Jurkat, Clone E6-1 (cell line): ENCODE results near the gene TMTC4. TPM values are rescaled to one million over a fixed set of nuclear protein-coding genes. Genes with fewer than 3 reads are reported as not detected.
"Not testable (repeated sequence)": the region's sequence is repeated elsewhere in the genome, so short reads cannot be mapped to it uniquely, and the experiment has no call there.

Experiments
- DNase-seq: peaks from one replicate; pipeline ENCODE4 v3.0.0-alpha.2; 2011; ENCODE audit warnings: low read depth, low spot score
- H3K4me3 ChIP-seq: 2 replicates; pipeline ENCODE4 v1.5.1; 2011; ENCODE audit warnings: mild to moderate bottlenecking, low read length, control low read depth, moderate library complexity
- polyA plus RNA-seq: library from polyadenylated mRNA; unstranded; fragments of >200 nt; gene quantifications from one replicate; pipeline ENCODE4 v1.2.1, GENCODE V29; 2012; ENCODE audit warnings: missing spikeins; ENCODE audit not compliant: insufficient read length, insufficient read depth

The TMTC4 gene, protein sequence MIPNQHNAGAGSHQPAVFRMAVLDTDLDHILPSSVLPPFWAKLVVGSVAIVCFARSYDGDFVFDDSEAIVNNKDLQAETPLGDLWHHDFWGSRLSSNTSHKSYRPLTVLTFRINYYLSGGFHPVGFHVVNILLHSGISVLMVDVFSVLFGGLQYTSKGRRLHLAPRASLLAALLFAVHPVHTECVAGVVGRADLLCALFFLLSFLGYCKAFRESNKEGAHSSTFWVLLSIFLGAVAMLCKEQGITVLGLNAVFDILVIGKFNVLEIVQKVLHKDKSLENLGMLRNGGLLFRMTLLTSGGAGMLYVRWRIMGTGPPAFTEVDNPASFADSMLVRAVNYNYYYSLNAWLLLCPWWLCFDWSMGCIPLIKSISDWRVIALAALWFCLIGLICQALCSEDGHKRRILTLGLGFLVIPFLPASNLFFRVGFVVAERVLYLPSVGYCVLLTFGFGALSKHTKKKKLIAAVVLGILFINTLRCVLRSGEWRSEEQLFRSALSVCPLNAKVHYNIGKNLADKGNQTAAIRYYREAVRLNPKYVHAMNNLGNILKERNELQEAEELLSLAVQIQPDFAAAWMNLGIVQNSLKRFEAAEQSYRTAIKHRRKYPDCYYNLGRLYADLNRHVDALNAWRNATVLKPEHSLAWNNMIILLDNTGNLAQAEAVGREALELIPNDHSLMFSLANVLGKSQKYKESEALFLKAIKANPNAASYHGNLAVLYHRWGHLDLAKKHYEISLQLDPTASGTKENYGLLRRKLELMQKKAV
- 20.5 TPM for polyA plus RNA-seq

GRCh38 chr13:100674572-100674871, at the start of gene TMTC4:
Gene TMTC4 (minus strand): TSS chr13:100674795. CDS start chr13:100670362, 4,433 bp downstream.
- H3K4me3 ChIP-seq: peak within 1 kb of the TSS; percentile 69
- DNase-seq: no peak

GRCh38 chr13:100722517-100722916, 47.9 kb upstream of the TMTC4 start:
- no peak for DNase-seq
- no peak overlapping the region for H3K4me3 ChIP-seq

GRCh38 chr13:100721885-100722512, 47.4 kb upstream of the TMTC4 start:
- DNase-seq: peak; percentile 48
- no peak overlapping the region for H3K4me3 ChIP-seq

DNA sequence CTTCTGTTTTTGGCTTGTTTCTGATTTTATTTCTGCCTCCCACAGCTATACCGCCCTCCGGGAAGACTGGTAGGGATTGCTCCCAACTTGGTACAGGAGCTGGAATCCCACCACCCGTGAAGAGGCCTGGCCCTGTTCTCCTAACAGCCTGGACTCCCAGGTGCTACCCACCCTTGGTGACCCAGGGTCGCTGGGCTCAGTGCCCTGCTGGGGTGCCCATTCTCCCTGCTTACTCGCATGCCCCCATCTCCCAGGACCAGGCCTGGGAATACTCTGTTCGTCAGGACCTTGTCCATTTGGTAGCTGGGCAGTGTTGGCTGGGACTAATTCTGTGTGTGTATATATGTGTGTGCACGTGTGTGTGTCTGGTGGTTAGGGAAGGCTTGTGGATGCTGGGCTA, 41.0 kb upstream of the TMTC4 start:
- DNase-seq: no peak
- H3K4me3 ChIP-seq: no peak overlapping the region

GRCh38 chr13:100714478-100714877, 39.9 kb upstream of the TMTC4 start:
- DNase-seq: no peak
- no peak overlapping the region for H3K4me3 ChIP-seq

DNA sequence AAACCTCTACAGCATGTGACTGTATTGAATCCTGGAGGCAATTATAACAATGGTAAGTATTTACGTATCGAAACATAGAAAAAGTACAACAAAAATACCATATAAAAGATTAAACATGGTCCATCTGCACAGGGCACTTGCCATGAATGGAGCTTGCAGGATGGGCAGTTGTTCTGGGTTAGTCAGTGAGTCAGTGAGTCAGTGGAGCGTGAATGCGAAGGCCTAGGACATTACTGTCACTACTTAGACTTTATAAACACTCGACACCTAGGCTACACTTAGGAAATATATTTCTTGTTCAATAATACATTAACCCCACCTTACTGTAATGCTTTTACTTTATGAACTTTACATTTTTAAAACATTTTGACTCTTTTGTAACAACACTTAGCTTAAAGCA, 35.6 kb upstream of the TMTC4 start:
- H3K4me3 ChIP-seq: no peak overlapping the region
- DNase-seq: no peak

DNA sequence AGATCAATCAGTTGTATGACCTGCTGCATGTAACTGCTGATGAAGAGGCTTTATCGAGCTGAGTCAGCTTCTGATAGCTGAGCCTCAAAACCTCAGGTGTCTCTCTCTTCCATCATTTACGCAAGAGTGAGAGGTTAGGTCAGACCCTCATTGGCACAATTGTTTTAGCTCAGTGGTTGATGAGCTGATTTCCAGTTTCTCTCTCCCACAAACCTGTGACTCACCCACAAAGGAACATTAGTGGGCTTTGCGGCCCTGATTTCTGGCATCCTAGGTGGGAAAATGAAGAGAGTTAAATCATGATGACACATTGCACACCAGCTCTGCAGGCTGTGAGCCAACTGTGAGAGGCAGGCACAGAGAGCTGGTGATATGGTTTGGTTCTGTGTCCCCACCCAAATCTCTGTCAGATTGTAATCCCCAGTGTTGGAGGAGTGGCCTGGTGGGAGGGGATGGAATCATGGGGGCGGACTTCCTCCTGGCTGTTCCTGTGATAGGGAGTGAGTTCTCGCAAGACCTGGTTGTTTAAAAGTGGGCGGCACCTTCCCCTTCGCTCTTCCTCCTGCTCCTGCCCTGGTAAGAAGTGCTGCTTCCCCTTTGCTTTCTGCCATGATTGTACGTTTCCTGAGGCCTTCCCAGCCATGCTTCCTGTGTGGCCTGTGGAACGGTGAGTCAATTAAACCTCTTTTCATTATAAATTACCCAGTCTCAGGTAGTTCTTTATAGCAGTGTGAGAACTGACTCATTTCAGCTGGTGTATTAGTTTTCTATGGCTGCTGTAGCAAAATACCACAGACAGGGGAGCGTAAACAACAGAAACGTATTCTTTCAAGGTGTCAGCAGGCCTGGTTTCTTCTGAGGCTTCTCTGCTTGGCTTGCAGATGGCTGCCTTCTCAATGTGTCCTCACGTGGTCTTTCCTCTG, 33.5 kb upstream of the TMTC4 start:
- DNase-seq: no peak

DNA sequence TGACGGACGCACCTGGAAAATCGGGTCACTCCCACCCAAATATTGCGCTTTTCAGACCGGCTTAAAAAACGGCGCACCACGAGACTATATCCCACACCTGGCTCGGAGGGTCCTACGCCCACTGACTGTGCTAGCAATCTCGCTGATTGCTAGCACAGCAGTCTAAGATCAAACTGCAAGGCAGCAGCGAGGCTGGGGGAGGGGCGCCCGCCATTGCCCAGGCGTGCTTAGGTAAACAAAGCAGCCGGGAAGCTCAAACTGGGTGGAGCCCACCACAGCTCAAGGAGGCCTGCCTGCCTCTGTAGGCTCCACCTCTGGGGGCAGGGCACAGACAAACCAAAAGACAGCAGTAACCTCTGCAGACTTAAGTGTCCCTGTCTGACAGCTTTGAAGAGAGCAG, 23.7 kb upstream of the TMTC4 start:
- DNase-seq, H3K4me3 ChIP-seq: not testable (repeated sequence)

More for the DNA sequence above, 33.5 kb upstream of the TMTC4 start:
- H3K4me3 ChIP-seq: no peak overlapping the region

DNA sequence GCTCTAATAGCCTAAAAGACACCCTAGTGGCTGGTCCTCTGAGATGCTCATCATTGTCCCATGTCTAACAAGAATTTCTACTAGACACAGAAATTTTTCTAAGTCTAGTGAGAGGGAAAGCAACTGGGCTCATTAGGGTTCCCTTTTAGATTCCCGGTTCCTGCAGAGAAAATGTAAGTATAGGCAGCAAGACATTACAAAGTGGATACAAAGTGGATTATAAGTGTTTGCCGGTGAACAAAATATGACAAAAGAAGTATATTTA, 20.8 kb upstream of the TMTC4 start:
- no peak overlapping the region for H3K4me3 ChIP-seq
- DNase-seq: no peak

DNA sequence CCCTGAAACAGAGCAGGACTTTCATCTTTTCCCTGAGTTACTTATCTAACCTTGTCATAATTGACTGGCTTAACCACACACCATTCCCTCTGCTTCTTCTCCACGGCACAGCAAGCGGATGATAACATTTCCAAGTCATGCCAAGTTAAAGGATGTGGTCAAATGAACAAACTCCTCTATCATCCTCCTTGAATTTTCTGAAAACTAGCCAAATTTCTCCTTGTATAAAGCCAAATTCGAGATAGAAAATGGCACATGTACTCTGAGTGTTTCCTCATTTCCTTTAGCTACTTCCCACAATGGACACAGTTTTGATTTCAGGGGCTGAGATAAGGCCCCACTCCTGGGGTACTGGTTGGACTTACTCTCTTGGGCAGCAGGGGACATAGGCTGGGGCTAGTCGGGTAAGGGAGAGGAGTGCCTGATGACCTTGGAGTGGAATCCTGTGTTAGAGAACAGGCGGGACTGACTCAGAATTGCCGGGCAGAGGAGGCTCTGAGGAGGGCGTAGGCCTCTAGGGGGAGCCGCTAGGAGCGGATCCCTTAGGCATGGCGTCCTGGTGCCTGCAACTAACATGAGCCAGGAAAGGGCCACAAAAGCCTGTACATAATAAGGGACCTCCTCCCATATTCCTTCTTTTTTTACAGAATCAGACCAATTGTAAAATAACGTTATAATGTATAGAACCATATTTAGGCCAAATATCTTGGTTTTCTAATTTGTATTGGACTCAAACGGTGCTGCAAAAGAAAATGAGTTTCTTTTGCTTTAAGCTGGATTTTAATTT, 20.3 kb upstream of the TMTC4 start:
- no peak for DNase-seq
- no peak overlapping the region for H3K4me3 ChIP-seq

DNA sequence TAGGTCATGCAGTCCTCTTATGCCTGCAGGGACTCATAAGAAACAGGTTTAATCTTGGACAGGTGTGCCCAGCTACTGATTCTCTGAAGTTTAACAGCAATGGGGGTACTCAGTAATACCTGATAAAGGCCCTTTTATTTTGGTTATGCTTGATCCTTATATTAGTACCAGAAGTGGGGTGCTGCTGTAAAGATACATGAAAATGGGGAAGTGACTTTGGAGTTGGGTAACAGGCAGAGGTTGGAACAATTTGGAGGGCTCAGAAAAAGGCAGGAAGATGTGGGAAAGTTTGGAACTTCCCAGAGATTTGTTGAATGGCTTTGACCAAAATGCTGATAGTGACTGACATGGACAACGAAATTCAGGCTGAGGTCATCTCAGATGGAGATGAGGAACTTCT, 14.6 kb upstream of the TMTC4 start:
- no peak for DNase-seq
- no peak overlapping the region for H3K4me3 ChIP-seq

GRCh38 chr13:100680131-100680530, 5.5 kb upstream of the TMTC4 start:
- no peak overlapping the region for H3K4me3 ChIP-seq
- DNase-seq: no peak

GRCh38 chr13:100677128-100677527, 2.5 kb upstream of the TMTC4 start:
- not testable (repeated sequence) for DNase-seq, H3K4me3 ChIP-seq

GRCh38 chr13:100675661-100676129, 1.1 kb upstream of the TMTC4 start:
- DNase-seq: no peak
- peak overlapping the region; percentile 69 for H3K4me3 ChIP-seq

DNA sequence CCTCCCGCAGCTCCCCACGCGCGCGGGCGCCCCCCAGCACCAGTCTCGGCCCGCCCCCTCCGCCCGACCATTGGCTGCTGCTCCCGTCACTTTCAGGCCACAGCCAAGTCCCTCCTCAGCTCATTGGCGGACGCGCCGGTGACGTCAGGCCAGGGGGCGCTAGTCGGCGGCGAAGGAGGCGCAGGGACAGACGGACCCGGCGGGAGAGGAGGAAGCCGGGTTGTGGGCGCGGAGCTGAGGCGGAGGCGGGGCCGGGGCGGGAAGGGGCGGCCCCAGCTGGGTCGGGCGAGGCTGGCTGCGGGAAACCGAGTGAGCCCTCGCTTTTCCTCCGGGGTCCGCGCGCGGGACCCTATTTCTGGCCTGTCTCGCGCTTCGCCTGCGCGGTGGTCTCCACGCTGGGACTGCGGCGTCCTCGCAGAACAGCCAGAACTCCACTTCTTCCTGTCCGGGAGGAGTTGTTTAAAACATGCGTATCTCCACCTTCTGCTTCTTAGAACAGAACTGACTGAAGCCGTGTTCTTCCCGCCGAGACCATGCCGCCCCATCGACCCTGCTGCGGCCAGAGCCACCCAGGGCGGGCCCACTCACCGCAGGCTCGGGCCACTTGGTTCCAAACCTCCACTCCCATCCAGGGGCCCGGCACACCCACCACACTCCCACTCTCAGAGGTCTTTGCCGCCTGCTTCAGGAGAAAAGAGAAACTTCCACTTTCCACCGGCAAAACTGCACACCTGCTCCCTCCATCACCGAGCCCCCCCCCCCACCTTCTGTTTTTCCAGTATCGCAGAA, 471 bp upstream of the TMTC4 start:
- peak; percentile 94 for DNase-seq
- peak overlapping the region; percentile 69 for H3K4me3 ChIP-seq

DNA sequence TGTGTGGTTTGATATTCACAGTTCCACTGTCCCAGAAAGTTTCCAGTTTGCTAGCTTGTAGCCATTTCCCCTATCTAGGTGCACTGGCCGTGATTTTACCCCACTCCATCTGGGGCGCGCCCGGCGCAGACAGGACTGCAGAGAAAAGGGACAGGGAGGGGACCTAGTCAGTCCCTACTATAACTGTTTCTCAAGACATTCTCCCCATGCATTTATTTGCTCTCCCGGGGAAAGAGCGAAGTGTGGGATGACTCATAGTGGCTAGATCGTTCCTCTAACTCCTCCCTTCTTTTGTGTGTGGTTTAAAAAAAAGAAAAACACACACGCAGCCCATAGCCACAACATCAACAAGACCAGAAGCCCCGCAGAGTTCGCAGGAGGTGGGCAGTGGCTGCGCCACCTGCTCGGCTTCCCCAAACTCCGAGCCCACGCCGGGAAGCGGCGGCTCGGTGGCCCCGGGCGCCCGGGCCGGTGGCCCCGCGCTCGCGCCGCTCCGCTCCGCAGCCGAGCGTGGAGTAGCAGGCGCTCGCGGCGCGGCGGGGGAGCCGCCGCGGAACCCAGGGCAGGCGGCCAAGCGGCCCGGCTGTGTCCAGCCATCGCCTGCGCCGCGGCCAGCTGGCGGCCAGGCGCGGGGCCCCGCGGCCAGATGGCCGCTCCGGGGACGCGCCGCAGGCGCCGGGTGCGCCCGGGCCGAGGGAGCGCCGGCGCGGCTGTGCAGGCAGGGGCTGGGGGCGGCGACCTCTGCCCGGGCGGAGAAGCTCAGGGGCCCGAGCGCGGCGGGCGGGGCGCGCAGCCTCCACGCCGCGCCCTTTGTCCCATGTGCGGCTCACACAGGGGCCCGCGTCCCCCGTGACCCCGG, 653 bp downstream of the TMTC4 start:
- H3K4me3 ChIP-seq: peak overlapping the region; percentile 61
- peak; percentile 39 for DNase-seq

- DNase-seq: no peak
- peak overlapping the region; percentile 61 for H3K4me3 ChIP-seq
These were observed 1.3 kb downstream of the TMTC4 start for GRCh38 chr13:100673376-100673712.
